Breast epithelium (tissue), 4 donors: ENCODE measurements around the gene PITPNM3. TPM values are rescaled to one million over a fixed set of nuclear protein-coding genes. Genes with fewer than 3 reads are reported as not detected.

Experiments used
- DNase-seq, 2 donors: peaks; one replicate each; pipeline ENCODE4 v3.0.0-alpha.2; 2019; ENCODE audit warnings: low spot score in 2 of 2
- H3K27ac ChIP-seq, 2 donors: fragments of 200-600 bp; sonication (generic) in 1 of 2; one replicate each; pipeline ENCODE4 v1.5.1; 2016 to 2019; ENCODE audit warnings: mild to moderate bottlenecking in 1 of 2
- H3K27me3 ChIP-seq, 2 donors: fragments of 200-600 bp; sonication (generic) in 1 of 2; one replicate each; pipeline versions ENCODE4 v1.5.1 to v1.6.0; 2017 to 2019; ENCODE audit warnings: control low read depth in 1 of 2, mild to moderate bottlenecking in 1 of 2
- H3K36me3 ChIP-seq: fragments of 200-600 bp; one replicate; pipeline ENCODE4 v1.5.1; 2019
- H3K4me1 ChIP-seq, 2 donors: fragments of 200-600 bp; sonication (generic); one replicate each; pipeline ENCODE4 v1.5.1; 2016 to 2019; ENCODE audit warnings: control low read depth in 1 of 2
- H3K4me3 ChIP-seq, 3 donors: fragments of 200-600 bp; sonication (generic); 1 replicate in 2 of 3; 2 replicates in 1 of 3; pipeline ENCODE4 v1.5.1; 2016 to 2019; ENCODE audit warnings: mild to moderate bottlenecking in 3 of 3, moderate library complexity in 2 of 3
- H3K9me3 ChIP-seq, 2 donors: fragments of 200-600 bp; sonication (generic) in 1 of 2; one replicate each; pipeline ENCODE4 v1.5.1; 2016 to 2019; ENCODE audit warnings: control low read depth in 1 of 2
- POLR2A ChIP-seq: fragments of 450-650 bp; IDR thresholded peaks from one replicate; pipeline ENCODE4 v1.6.1; 2016; ENCODE audit warnings: antibody characterized with exemption, mild to moderate bottlenecking, moderate library complexity
- POLR2AphosphoS5 ChIP-seq, 3 donors: sonication (generic); formaldehyde crosslinking; IDR thresholded peaks; one replicate each; pipeline ENCODE4 v1.6.1; 2017; ENCODE audit warnings: antibody characterized with exemption in 3 of 3
- intact Hi-C: fragments of 100-400 bp; cut with DNase I; formaldehyde crosslinking; loops from one replicate; pipeline ENCODE4 v1.15.1; 2023; ENCODE audit warnings: low total_unique reads
- total RNA-seq, 3 donors: library from RNA; depleted of rRNA; stranded (reverse); fragments of >200 nt; gene quantifications; one replicate each; pipeline ENCODE4 v1.1.0, GENCODE V29; 2016
- TF ChIP-seq, protein P1 (sequence below), 3 donors: fragments of 450-650 bp; IDR thresholded peaks; one replicate each; pipeline ENCODE4 v1.5.1; 2016 to 2017; ENCODE audit warnings: antibody characterized with exemption in 3 of 3, mild to moderate bottlenecking in 3 of 3, moderate library complexity in 3 of 3

PITPNM3 gene
- total RNA-seq, 3 donors from 2014 or later: 1.6 to 1.8 (median 1.6) TPM

DNA sequence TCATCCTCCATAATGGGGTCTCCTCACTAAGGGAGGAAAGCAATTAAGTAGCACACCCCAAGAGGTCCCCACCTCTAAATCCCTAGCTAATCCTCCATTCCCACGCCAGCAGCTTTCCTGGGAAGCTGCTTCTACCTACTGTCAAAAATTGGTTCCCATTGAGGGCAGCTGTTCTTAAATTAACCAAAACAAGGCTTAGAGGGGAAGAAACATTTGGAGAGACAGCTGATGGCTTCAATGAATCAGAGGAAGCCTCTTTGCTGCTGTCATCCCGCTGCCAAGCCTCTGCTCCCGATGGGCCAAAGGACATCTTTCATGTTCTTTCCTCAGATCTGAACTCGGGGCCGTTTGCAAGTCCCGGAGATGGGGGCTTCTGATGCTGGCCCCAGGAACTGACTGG, 148.1 kb downstream of the PITPNM3 start:
- no peaks in the 10 kb centered on the region for H3K36me3 ChIP-seq
- H3K27ac ChIP-seq: no peak overlapping the region
- intact Hi-C loops: no loop called here
- no peaks in the 10 kb centered on the region for H3K9me3 ChIP-seq
- TF ChIP-seq, protein P1, sequence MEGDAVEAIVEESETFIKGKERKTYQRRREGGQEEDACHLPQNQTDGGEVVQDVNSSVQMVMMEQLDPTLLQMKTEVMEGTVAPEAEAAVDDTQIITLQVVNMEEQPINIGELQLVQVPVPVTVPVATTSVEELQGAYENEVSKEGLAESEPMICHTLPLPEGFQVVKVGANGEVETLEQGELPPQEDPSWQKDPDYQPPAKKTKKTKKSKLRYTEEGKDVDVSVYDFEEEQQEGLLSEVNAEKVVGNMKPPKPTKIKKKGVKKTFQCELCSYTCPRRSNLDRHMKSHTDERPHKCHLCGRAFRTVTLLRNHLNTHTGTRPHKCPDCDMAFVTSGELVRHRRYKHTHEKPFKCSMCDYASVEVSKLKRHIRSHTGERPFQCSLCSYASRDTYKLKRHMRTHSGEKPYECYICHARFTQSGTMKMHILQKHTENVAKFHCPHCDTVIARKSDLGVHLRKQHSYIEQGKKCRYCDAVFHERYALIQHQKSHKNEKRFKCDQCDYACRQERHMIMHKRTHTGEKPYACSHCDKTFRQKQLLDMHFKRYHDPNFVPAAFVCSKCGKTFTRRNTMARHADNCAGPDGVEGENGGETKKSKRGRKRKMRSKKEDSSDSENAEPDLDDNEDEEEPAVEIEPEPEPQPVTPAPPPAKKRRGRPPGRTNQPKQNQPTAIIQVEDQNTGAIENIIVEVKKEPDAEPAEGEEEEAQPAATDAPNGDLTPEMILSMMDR (IDR thresholded peaks at IDR 0.05): no peak
- no peak for TF ChIP-seq POLR2A
- no peak for TF ChIP-seq POLR2AphosphoS5 (IDR thresholded peaks at IDR 0.05)
- DNase-seq: no peak
- H3K4me3 ChIP-seq: no peak overlapping the region
- no peaks in the 10 kb centered on the region for H3K4me1 ChIP-seq
- H3K27me3 ChIP-seq: peaks cover 0 to 14% of the 10 kb centered on the region in 2 donors

DNA sequence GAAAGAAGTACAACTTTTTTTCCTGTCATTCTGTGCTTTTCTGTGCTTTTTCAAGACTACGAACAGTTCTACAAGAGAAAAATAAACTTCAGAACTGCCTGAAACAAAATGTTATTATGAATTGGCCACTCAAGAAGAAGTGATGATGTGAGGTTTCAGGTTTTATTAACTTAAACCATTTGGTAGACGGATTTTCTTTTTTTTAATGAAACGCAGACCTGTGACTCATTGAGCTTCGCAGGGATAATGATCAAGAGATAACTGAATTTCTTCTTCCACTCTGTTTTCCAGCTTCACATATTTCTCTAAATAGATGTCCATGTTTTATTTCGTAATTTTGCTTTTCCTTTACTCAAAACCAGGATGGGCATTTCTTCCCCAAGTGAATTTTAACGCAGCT, 154.1 kb downstream of the PITPNM3 start:
- DNase-seq: no peak
- Histone ChIP-seq H3K27me3 (peaks cover 0 to 4% of the 10 kb centered on the region in 2 donors), H3K9me3 (peaks cover 5 to 19% of the 10 kb centered on the region in 2 donors), H3K36me3 (no peaks in the 10 kb centered on the region), H3K27ac (no peak overlapping the region), H3K4me1 (no peaks in the 10 kb centered on the region), H3K4me3 (no peak overlapping the region)
- intact Hi-C loops: no loop called here
- TF ChIP-seq, protein P1 (IDR thresholded peaks at IDR 0.05): no peak
- TF ChIP-seq POLR2AphosphoS5 (IDR thresholded peaks at IDR 0.05) (no peak), POLR2A (no peak)

Other genes with a start within 250 kb of the PITPNM3 start
- not detected for gene AIPL1, start 121.4 kb downstream of the PITPNM3 start, total RNA-seq
- 1 to 10 TPM in 1 of 3 donors, not detected in 2; 4.3 TPM for gene PIMREG, start 112.1 kb downstream of the PITPNM3 start, total RNA-seq
- 10 to 100 TPM; 10.1 to 26.5 (median 25.6) TPM for gene KIAA0753, start 84.2 kb upstream of the PITPNM3 start, total RNA-seq
- gene TXNDC17, start 84.5 kb upstream of the PITPNM3 start, total RNA-seq: 100 to 1,000 TPM; 125 to 145 (median 134) TPM
- 10 to 100 TPM in 2 of 3 donors, 1 to 10 TPM in 1; 5.4 to 13.4 (median 12.9) TPM for gene MED31, start 95.0 kb upstream of the PITPNM3 start, total RNA-seq
- under 1 TPM; 0.16 to 0.98 (median 0.88) TPM for gene C17orf100, start 95.2 kb upstream of the PITPNM3 start, total RNA-seq
- gene SLC13A5, start 156.8 kb upstream of the PITPNM3 start, total RNA-seq: under 1 TPM in 1 of 3 donors, not detected in 2; 0.32 TPM
- 10 to 100 TPM; 15.2 to 25.6 (median 25.2) TPM for gene XAF1, start 199.5 kb upstream of the PITPNM3 start, total RNA-seq
- 1 to 10 TPM in 2 of 3 donors, not detected in 1; 1.0 to 1.3 TPM for gene FBXO39, start 219.7 kb upstream of the PITPNM3 start, total RNA-seq